Kidney (tissue), 14 donors: Measurements from ENCODE around the gene YWHAE. TPM values are rescaled to one million over a fixed set of nuclear protein-coding genes. Genes with fewer than 3 reads are reported as not detected.
A peak's percentile ranks its signal among the peaks of the same experiment; 100 is the strongest.
"Not testable (repeated sequence)": the region's sequence is repeated elsewhere in the genome, so short reads cannot be mapped to it uniquely, and the experiment has no call there.

Experiments
- DNase-seq, 5 donors: peaks; one replicate each; pipeline ENCODE4 v3.0.0-alpha.2; 2013 to 2020
- FAIRE-seq: peaks from 2 replicates; lab custom pipeline; 2012; peaks lifted over from hg19 to GRCh38; lab: Jason Lieb, UNC
- H3K27ac ChIP-seq, 2 donors: one replicate each; pipeline ENCODE4 v1.7.0; 2013; ENCODE audit warnings: low read depth in 2 of 2, low read length in 2 of 2, inconsistent platforms in 1 of 2
- H3K27me3 ChIP-seq: one replicate; pipeline ENCODE4 v1.7.1; 2013; ENCODE audit warnings: low read length, inconsistent platforms; ENCODE audit not compliant: control insufficient read depth, insufficient read depth
- H3K36me3 ChIP-seq, 3 donors: one replicate each; pipeline versions ENCODE4 v1.7.0 to v1.7.1; 2013; ENCODE audit warnings: low read length in 3 of 3, control low read depth in 1 of 3, inconsistent platforms in 1 of 3; ENCODE audit not compliant: insufficient read depth in 3 of 3, control insufficient read depth in 2 of 3
- H3K4me1 ChIP-seq, 3 donors: one replicate each; pipeline versions ENCODE4 v1.7.0 to v1.7.1; 2013; ENCODE audit warnings: low read length in 3 of 3, inconsistent platforms in 1 of 3, low read depth in 1 of 3; ENCODE audit not compliant: control insufficient read depth in 2 of 3, insufficient read depth in 2 of 3
- H3K4me3 ChIP-seq, 3 donors: one replicate each; pipeline versions ENCODE4 v1.7.0 to v1.8.1; 2013; ENCODE audit warnings: low read length in 3 of 3, control low read depth in 1 of 3, inconsistent platforms in 1 of 3
- H3K9ac ChIP-seq, 3 donors: one replicate each; pipeline versions ENCODE4 v1.7.0 to v1.7.1; 2013; ENCODE audit warnings: low read length in 3 of 3, control low read depth in 1 of 3, inconsistent platforms in 1 of 3
- H3K9me3 ChIP-seq, 3 donors: one replicate each; pipeline versions ENCODE4 v1.7.0 to v1.7.1; 2013; ENCODE audit warnings: low read length in 3 of 3, control low read depth in 1 of 3, inconsistent platforms in 1 of 3; ENCODE audit not compliant: control insufficient read depth in 2 of 3, insufficient read depth in 1 of 3
- CTCF ChIP-seq: IDR thresholded peaks from 3 replicates; pipeline ENCODE4 v1.5.1; 2012; ENCODE audit warnings: mild to moderate bottlenecking, moderate library complexity, borderline replicate concordance; ENCODE audit not compliant: insufficient read depth; ENCODE audit errors: extremely low read depth
- intact Hi-C: fragments of 100-400 bp; cut with DNase I; formaldehyde crosslinking; loops from one replicate; pipeline ENCODE4 v1.11.1; 2022
- polyA plus RNA-seq: library from polyadenylated mRNA; stranded (reverse); fragments of 350-450 nt; fragmentation: Illumina TruSeq; extraction: RNeasy Lipid Tissue Mini Kit (QIAGEN cat#74804); gene quantifications from one replicate; pipeline ENCODE4 v1.2.3, GENCODE V29; 2014; ENCODE audit warnings: low read depth, low replicate concordance; ENCODE audit not compliant: insufficient read depth
- total RNA-seq: library from RNA; stranded (reverse); fragmentation: NEBNext Ultra II Directional; extraction: Animal tissue kit (Norgen Biotek cat#: 25700); gene quantifications from one replicate; pipeline ENCODE4 v1.2.1, GENCODE V29; 2021
- donor health status: control.
- donor health status: control.
- donor health status: control.
- donor health status: control.
- donor health status: control.
- donor health status: DM: yes; HTN: yes; CAD: no.
- donor health status: Normal renal cell carcinoma (clear cell type).

YWHAE gene
- total and polyA plus RNA-seq, 2 donors from 2014 or later: 495 to 591 TPM

DNA sequence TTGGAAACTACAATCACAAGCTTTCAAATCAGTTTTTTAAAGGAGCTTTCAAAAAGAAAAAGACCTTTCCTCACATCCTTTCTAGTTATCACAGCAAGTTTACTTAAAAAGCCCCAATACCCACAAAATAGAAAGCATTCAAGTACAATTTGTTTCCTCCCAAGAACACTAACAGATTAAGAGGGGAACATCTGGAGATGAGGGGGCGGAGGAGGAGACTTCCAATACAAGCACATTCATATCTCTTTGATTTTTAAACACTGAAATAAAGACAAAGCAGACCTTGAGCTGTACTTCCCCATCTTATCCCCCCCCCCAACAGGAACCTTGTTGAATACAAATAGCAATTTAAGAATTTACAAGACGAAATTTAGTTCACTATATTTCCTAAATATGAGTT, 2.0 kb downstream of the YWHAE start:
- H3K27ac ChIP-seq: peak overlapping the region in 1 of 2 donors; percentile 54
- no peaks in the 10 kb centered on the region for H3K9me3 ChIP-seq
- intact Hi-C loops: no loop called here
- H3K9ac ChIP-seq: peak overlapping the region; percentile 83 to 98 (median 89)
- TF ChIP-seq CTCF: no peak
- FAIRE-seq (no peak), DNase-seq (peak in 1 of 5 donors; percentile 25)
- no peaks in the 10 kb centered on the region for H3K36me3 ChIP-seq
- H3K4me1 ChIP-seq: peaks cover 0 to 29% (median 14%) of the 10 kb centered on the region in 3 donors
- no peaks in the 10 kb centered on the region for H3K27me3 ChIP-seq
- H3K4me3 ChIP-seq: peak overlapping the region; percentile 90 to 98 (median 90)

DNA sequence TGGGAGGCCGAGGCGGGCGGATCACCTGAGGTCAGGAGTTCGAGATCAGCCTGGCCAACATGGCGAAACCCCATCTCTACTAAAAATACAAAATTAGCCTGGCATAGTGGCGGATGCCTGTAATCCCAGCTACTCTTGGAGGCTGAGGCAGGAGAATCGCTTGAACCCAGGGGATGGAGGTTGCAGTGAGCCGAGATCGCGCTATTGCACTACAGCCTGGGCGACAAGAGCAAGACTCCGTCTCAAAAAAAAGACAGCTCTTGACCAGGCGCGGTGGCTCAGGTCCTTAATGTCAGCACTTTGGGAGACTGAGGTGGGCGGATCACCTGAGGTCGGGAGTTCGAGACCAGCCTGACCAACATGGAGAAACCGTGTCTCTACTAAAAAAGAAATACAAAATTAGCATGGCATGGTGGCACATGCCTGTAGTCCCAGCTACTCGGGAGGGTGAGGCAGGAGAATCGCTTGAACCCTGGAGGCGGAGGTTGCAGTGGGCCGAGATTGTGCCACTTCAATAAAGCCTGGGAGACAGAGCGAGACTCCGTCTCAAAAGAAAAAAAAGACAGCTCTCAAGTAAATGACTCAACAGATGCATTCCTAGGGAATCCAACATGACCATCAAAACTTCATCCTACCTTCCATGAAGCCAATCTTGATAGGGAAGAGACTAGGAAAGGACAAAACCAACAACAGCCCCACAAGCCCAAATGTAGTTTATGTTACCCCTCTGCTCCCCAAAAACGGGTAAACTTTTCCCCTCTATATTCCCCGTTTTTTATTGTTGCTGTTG, 4.0 kb downstream of the YWHAE start:
- H3K36me3 ChIP-seq, FAIRE-seq, DNase-seq, intact Hi-C loops, H3K9me3 ChIP-seq, H3K27me3 ChIP-seq, H3K9ac ChIP-seq: not testable (repeated sequence)
- Histone ChIP-seq H3K4me1 (peaks cover 0 to 43% (median 19%) of the 10 kb centered on the region in 3 donors), H3K27ac (peak overlapping the region; percentile 17 to 57), H3K4me3 (peak overlapping the region in 1 of 3 donors; percentile 4)

GRCh38 chr17:1391577-1391976, 8.4 kb downstream of the YWHAE start:
- H3K4me3 ChIP-seq: peak overlapping the region in 1 of 3 donors; percentile 25
- H3K9me3 ChIP-seq: no peaks in the 10 kb centered on the region
- intact Hi-C loops: no loop called here
- H3K27me3 ChIP-seq: no peaks in the 10 kb centered on the region
- DNase-seq (no peak), FAIRE-seq (no peak)
- H3K36me3 ChIP-seq: no peaks in the 10 kb centered on the region
- H3K9ac ChIP-seq: peak overlapping the region in 1 of 3 donors; percentile 43
- H3K4me1 ChIP-seq: peaks cover 0 to 60% (median 30%) of the 10 kb centered on the region in 3 donors
- TF ChIP-seq CTCF: no peak
- no peak overlapping the region for H3K27ac ChIP-seq

DNA sequence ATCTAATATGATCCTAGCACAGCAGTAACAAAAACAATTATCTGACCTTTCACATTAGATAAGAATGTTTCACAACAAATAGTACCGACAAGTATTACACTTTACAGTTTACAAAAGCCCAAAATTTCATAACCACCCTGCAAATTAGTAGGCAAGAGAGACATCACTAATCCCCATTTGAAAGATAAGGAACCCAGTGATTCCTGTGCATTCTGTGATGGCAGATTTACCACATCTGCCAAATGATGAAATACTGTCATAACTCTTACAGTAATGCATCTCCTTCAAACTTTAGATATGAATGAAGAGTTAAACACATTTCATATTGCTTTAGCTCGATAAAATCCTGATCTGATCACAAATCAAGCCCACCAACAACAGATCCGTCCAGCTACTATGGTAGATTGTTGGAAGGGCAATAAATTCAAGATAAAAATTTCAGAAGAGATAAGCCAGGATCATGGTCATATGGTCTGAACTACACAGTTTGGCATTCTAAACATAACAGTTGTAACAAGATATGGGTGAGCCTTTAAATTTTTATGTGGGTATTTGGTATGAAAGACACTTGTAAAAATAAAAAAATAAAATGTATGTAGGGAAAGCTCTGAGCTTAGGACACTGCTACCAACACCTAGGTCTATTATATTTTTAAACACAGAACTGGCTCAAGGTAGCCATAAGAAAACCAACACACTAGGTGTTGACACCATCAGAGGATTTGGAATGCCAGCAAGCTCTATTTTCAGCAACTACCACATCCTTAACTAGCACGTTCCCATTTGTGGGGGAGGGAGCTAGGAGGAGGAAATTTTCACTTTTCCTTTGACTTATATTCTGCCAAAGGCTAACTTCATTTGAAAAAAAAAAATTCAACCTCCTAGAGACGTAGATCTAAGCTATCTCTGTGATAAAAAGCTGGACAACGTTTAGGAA, 9.3 kb downstream of the YWHAE start:
- intact Hi-C loops: no loop called here
- H3K9ac ChIP-seq: peak overlapping the region in 1 of 3 donors; percentile 12
- H3K4me1 ChIP-seq: peaks cover 0 to 59% (median 34%) of the 10 kb centered on the region in 3 donors
- peak overlapping the region in 2 of 3 donors; percentile 7 to 25 for H3K4me3 ChIP-seq
- no peak for TF ChIP-seq CTCF
- DNase-seq (peak in 1 of 5 donors; percentile 34), FAIRE-seq (no peak)
- H3K9me3 ChIP-seq: no peaks in the 10 kb centered on the region
- H3K27me3 ChIP-seq: no peaks in the 10 kb centered on the region
- H3K36me3 ChIP-seq: no peaks in the 10 kb centered on the region
- H3K27ac ChIP-seq: peak overlapping the region in 1 of 2 donors; percentile 9

DNA sequence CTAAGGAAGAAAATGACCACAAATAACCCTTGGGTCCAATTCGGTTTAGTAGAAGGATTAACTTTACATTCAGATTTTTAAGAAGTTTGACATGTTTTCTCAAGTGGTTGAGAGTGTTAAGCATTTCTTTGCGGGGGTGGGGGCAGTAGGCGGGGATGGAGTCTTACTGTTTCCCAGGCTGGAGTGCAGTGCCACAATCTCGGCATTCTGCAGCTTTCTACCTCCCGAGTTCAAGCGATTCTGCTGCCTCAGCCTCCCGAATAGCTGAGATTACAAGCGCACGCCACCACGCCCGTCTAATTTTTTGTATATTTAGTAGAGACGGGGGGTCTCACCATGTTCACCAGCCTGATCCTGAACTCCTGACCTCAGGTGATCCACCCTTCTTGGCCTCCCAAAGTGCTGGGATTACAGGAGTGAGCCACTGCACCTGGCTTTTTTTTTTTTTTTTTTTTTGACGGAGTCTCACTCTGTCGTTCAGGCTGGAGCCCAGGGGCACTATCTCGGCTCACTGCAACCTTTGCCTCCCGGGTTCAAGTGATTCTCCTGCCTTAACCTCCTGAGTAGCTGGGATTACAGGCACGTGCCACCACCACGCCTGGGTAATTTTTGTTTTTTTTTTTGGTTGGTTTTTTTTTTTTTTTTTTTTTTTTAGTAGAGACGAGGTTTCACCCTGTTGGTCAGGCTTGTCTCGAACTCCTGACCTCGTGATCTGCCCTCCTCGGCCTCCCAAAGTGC, 12.4 kb downstream of the YWHAE start:
- H3K27me3 ChIP-seq, H3K27ac ChIP-seq, intact Hi-C loops, FAIRE-seq, H3K9me3 ChIP-seq, H3K4me3 ChIP-seq, H3K36me3 ChIP-seq, H3K9ac ChIP-seq: not testable (repeated sequence)
- peak in 1 of 5 donors; percentile 22 for DNase-seq
- H3K4me1 ChIP-seq: peaks cover 0 to 46% (median 32%) of the 10 kb centered on the region in 3 donors
